Parathyroid adenoma (tissue), 2 donors: ENCODE data around the gene ZBTB6.

Source experiments
- H2AFZ ChIP-seq: fragments of 300-600 bp; sonication (generic); one replicate; pipeline ENCODE4 v1.7.0; 2017; ENCODE audit warnings: antibody characterized with exemption, mild to moderate bottlenecking
- H3K27ac ChIP-seq: fragments of 300-600 bp; sonication (generic); one replicate; pipeline ENCODE4 v1.7.0; 2017
- H3K27me3 ChIP-seq: fragments of 300-600 bp; sonication (generic); one replicate; pipeline ENCODE4 v1.7.0; 2017; ENCODE audit warnings: low read length; ENCODE audit not compliant: control insufficient read depth, insufficient read depth
- H3K36me3 ChIP-seq: fragments of 300-600 bp; sonication (generic); one replicate; pipeline ENCODE4 v1.7.0; 2017; ENCODE audit warnings: low read length; ENCODE audit not compliant: control insufficient read depth, insufficient read depth
- H3K4me1 ChIP-seq: fragments of 300-600 bp; sonication (generic); one replicate; pipeline ENCODE4 v1.7.0; 2017; ENCODE audit warnings: control low read depth
- H3K4me2 ChIP-seq: fragments of 300-600 bp; sonication (generic); one replicate; pipeline ENCODE4 v1.7.0; 2017; ENCODE audit warnings: low read length
- H3K4me3 ChIP-seq: fragments of 300-600 bp; sonication (generic); one replicate; pipeline ENCODE4 v1.7.0; 2017; ENCODE audit warnings: low read depth, low read length
- H3K79me2 ChIP-seq: fragments of 300-600 bp; sonication (generic); one replicate; pipeline ENCODE4 v1.7.0; 2017; ENCODE audit warnings: control low read depth
- H3K9ac ChIP-seq: fragments of 300-600 bp; sonication (generic); one replicate; pipeline ENCODE4 v1.7.0; 2017; ENCODE audit warnings: mild to moderate bottlenecking
- H3K9me3 ChIP-seq: fragments of 300-600 bp; sonication (generic); one replicate; pipeline ENCODE4 v1.7.0; 2017; ENCODE audit warnings: low read length; ENCODE audit not compliant: control insufficient read depth
- TF ChIP-seq, protein P1 (sequence below): fragments of 300-600 bp; sonication (generic); IDR thresholded peaks from one replicate; pipeline ENCODE4 v1.7.0; 2017; ENCODE audit warnings: antibody characterized with exemption, mild to moderate bottlenecking
- donor health status: primary hyperparathyroidism.

ZBTB6 gene, protein sequence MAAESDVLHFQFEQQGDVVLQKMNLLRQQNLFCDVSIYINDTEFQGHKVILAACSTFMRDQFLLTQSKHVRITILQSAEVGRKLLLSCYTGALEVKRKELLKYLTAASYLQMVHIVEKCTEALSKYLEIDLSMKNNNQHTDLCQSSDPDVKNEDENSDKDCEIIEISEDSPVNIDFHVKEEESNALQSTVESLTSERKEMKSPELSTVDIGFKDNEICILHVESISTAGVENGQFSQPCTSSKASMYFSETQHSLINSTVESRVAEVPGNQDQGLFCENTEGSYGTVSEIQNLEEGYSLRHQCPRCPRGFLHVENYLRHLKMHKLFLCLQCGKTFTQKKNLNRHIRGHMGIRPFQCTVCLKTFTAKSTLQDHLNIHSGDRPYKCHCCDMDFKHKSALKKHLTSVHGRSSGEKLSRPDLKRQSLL

DNA sequence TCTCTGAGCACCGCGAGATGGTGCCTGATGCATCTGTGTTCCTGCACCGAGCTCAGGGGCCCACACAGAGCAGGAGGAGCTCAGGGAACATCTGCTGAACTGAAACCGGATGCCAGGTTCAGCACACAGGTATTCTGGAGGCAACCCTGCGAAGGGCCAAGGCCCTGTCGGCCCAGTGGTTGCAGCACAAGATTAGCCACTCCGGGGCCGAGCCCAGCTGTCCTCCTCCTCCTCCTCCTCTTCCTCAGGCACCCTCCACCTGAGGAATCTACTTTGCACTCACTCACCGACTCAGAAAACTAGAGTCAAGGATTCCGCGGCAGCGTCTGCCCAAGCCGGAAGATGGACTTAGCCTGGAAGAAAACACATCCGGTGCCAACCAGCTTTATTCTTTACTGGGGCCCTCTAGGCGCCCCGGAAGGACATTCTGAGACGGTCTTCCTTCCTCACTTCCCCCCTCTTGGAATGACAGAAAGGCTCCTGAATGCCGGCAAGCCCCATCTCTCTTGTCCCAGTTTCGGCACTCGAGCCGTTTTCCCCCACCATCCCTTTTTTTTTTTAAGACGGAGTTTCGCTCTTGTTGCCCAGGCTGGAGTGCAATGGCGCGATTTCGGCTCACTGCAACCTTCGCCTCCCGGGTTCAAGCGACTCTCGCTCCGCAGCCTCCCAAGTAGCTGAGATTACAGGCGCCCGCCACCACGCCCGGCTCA is at the start of gene ZBTB6:
Gene ZBTB6, minus strand, starts transcription at position 360 of the 710 bp plus-strand sequence. CDS start 1,251 bp downstream, outside the sequence.
- H3K9ac ChIP-seq = peak within 1 kb of the TSS; percentile 3
- H3K36me3 ChIP-seq = peaks cover 2% of the 10 kb centered on the region
- no peaks in the 10 kb centered on the region for H3K27me3 ChIP-seq
- TF ChIP-seq, protein P1, sequence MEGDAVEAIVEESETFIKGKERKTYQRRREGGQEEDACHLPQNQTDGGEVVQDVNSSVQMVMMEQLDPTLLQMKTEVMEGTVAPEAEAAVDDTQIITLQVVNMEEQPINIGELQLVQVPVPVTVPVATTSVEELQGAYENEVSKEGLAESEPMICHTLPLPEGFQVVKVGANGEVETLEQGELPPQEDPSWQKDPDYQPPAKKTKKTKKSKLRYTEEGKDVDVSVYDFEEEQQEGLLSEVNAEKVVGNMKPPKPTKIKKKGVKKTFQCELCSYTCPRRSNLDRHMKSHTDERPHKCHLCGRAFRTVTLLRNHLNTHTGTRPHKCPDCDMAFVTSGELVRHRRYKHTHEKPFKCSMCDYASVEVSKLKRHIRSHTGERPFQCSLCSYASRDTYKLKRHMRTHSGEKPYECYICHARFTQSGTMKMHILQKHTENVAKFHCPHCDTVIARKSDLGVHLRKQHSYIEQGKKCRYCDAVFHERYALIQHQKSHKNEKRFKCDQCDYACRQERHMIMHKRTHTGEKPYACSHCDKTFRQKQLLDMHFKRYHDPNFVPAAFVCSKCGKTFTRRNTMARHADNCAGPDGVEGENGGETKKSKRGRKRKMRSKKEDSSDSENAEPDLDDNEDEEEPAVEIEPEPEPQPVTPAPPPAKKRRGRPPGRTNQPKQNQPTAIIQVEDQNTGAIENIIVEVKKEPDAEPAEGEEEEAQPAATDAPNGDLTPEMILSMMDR = no peak
- H3K4me1 ChIP-seq = peaks cover 5% of the 10 kb centered on the region
- H3K27ac ChIP-seq = peak within 1 kb of the TSS; percentile 76
- peak within 1 kb of the TSS; percentile 96 for H3K4me3 ChIP-seq
- peak within 1 kb of the TSS; percentile 94 for H2AFZ ChIP-seq
- no peaks in the 10 kb centered on the region for H3K79me2 ChIP-seq
- peak within 1 kb of the TSS; percentile 98 for H3K4me2 ChIP-seq
- H3K9me3 ChIP-seq = no peaks in the 10 kb centered on the region

DNA sequence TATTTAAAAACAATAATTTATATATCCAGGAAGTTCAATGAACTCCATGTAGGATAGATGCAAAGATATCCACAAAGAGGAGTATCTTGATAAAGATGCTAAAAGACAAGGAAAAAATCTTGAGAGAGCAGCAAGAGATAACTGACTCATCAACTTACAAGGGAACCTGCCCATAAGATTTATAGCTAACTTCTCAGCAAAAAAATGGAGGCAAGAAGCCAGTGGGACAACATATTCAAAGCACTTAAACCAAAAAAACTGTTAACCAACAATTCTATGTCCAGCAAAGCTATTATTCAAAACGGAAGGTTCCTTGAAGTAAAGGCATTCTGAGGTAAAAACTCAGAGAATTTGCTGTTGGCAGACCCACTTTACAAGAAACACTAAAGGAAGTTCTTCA is 48.0 kb upstream of the ZBTB6 start:
- H3K36me3 ChIP-seq = no peaks in the 10 kb centered on the region

DNA sequence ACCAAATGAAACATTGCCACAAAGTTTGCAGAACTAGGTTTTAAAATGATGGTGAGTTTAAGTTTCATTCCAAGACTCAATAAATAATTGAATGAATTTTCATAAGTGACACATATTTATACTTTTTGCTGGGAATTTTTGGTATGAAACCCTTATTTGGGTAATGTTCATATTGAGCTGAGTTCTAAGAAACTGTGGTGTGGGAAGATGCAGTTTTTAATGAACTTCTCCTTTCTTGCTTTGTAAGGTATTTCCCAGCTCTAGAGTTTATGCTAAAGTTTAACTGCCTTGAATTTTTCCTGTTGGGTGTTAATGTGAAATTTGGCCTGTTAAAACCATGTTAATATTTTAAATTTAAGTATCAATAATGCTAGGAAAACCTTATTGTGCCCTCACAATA is 42.8 kb upstream of the ZBTB6 start:
- Histone ChIP-seq H3K79me2 (peaks cover 15% of the 10 kb centered on the region), H3K4me2 (no peak overlapping the region), H2AFZ (no peak overlapping the region), H3K9ac (no peak overlapping the region), H3K27me3 (no peaks in the 10 kb centered on the region), H3K36me3 (no peaks in the 10 kb centered on the region), H3K4me1 (no peaks in the 10 kb centered on the region), H3K27ac (no peak overlapping the region), H3K9me3 (no peaks in the 10 kb centered on the region), H3K4me3 (no peak overlapping the region)
- TF ChIP-seq, protein P1 = no peak

More for the DNA sequence above, 48.0 kb upstream of the ZBTB6 start:
- Histone ChIP-seq H3K9me3 (no peaks in the 10 kb centered on the region), H3K27ac (no peak overlapping the region), H3K4me1 (no peaks in the 10 kb centered on the region), H3K9ac (no peak overlapping the region), H3K79me2 (no peaks in the 10 kb centered on the region), H3K4me2 (no peak overlapping the region), H3K27me3 (no peaks in the 10 kb centered on the region), H3K4me3 (no peak overlapping the region), H2AFZ (no peak overlapping the region)
- TF ChIP-seq, protein P1 = no peak

DNA sequence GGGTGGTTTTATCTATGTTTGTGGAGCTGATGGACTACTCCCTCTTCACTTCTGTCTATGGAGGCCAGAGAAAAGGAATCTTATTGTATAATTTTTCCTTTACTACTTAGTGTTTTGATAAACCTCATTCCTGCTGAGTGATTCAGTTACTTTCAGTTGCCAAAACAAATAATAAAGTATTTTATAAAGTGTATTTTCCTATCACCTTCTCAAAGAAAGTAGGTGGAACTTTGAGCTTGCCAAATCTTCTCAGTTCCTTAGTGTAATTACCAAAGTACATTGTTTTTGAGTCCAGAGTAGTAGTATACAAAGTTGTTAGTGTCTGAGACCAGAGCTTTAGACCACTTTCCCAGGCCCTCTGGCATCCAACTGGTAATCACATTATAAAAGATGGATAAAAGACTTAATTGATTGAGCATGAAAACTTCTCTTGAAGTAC is 41.1 kb upstream of the ZBTB6 start:
- H3K4me2 ChIP-seq = no peak overlapping the region
- no peak overlapping the region for H3K4me3 ChIP-seq
- no peak overlapping the region for H3K27ac ChIP-seq
- no peaks in the 10 kb centered on the region for H3K36me3 ChIP-seq
- no peaks in the 10 kb centered on the region for H3K27me3 ChIP-seq
- no peaks in the 10 kb centered on the region for H3K4me1 ChIP-seq
- H2AFZ ChIP-seq = no peak overlapping the region
- TF ChIP-seq, protein P1 = no peak
- H3K9ac ChIP-seq = no peak overlapping the region
- no peaks in the 10 kb centered on the region for H3K9me3 ChIP-seq
- H3K79me2 ChIP-seq = peaks cover 17% of the 10 kb centered on the region
